HG03354 (cell line): ENCODE data around the gene FXYD2.
"Not testable (repeated sequence)": the region's sequence is repeated elsewhere in the genome, so short reads cannot be mapped to it uniquely, and the experiment has no call there.

Experiments
- ATAC-seq: cut with Tn5 transposase; IDR thresholded peaks from one replicate; pipeline ENCODE4 v1.9.1; 2021; ENCODE audit warnings: mild to moderate bottlenecking; ENCODE audit not compliant: unreplicated experiment, poor library complexity, severe bottlenecking

The FXYD2 gene

GRCh38 chr11:117824571-117825537 lies at the start of gene FXYD2:
FXYD2 (minus strand) TSS chr11:117824744; CDS start chr11:117824678, 66 bp downstream.
- ATAC-seq: no peak

- no peak for ATAC-seq
Measured at GRCh38 chr11:117873828-117874125, 49.2 kb upstream of the FXYD2 start.

DNA sequence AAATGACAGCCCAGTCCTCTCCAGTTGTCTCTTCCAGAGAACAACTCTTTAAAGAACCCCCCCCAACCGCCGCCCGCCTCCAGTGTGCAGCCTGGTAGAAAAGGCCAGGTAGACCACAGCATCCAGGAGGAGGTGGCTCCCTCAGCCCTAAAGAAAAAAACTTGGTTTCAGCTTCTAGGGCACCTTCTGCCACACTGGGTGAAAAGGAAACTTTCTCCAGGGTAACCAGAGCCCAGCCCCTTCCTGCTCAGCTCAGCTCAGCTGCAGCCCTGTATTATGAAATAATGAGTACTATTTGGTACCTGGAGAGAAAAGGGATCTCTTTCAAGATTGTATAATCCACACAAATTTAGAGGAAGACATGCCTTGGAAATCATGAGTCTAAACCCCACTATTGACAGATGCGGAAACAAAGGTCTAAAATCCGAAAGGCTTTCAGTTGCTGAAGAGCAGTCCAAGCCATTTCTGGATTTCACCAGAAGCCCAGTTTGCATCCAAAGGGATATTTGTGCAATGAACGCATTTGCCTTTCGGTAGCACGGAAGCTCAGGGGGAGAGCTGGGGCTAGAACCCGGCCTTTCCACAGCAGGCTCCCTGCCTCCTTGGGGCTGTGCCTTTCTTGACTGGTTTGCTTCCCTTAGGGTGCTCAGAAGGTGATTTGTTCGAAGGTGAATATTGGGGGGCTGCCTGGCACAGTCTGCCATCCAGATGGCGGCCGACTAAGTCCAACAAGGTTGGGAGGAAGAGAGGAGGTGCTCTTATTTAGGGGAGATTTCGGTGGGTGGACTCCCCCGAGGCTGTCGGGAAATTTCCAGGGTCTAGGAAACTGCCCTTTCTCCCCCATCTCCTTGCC lies 48.7 kb upstream of the FXYD2 start:
- no peak for ATAC-seq

DNA sequence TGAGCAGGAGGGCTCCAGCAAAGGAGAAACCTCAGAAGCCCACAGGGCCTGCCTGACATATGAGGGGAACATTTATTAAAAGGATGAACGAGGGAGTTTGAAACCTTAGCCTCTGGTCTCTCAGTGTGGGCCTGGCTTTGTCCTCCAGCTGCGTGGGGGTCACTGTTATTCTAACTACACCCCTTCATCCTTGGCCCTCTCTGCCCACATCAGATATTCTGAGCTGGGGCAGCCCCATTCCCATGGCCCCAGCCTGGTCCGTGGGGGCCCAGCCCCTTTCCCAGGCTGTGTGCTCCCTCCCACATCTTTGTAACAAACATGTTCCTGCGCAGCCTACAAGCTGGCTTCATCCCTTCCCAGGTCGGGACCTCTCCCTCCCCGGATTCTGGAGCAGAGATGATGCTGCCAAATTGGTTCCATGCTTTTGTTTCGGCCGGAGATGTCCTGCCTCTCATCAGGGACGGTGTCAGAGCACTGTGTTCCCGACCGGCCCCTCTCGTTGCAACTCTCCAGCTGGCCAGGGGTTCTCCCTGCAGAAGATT lies 47.9 kb upstream of the FXYD2 start:
- ATAC-seq: no peak

GRCh38 chr11:117871784-117872183 lies 47.2 kb upstream of the FXYD2 start:
- no peak for ATAC-seq

- ATAC-seq: no peak
Measured at GRCh38 chr11:117871160-117871559, 46.6 kb upstream of the FXYD2 start.

- ATAC-seq: no peak
Measured at GRCh38 chr11:117870103-117870952, 45.8 kb upstream of the FXYD2 start.

GRCh38 chr11:117869604-117870003 lies 45.1 kb upstream of the FXYD2 start:
- ATAC-seq: no peak

DNA sequence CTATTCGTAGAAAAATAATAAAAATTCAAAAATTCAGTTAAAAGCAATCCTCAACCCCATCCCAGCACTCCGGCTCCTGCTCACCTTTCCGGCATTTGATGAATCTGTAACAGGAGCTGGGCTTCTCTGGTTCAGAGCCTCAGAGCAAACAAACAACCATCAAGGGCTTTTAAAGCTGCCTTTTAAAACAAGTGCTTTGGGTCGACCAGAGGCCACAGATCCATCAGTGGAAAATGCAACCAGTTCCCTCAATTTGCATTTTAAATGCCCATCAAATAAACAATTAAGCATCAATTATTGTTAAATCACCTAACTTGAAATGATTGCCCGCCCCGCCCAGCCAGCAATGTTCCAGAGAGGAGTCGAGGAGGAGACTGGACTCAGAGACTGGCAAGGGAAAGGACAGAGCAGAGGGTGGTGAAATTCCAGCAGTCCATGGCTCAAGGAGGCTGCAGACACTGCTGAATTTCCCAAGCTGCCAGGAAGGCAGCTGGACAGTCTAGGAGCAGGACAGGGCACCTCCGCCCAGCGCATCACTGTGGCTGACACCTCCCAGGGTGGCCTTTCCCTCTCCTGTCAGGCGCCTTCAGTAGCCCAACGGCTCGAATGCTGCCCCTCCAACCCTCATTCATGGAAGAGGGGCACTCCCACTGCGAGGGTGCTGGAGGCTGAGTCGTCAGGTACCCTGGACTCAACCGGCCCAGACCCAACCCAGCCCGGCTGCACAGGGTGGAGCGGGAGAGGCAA lies 44.4 kb upstream of the FXYD2 start:
- ATAC-seq: no peak

- ATAC-seq: no peak
Measured at GRCh38 chr11:117868088-117868487, 43.5 kb upstream of the FXYD2 start.

DNA sequence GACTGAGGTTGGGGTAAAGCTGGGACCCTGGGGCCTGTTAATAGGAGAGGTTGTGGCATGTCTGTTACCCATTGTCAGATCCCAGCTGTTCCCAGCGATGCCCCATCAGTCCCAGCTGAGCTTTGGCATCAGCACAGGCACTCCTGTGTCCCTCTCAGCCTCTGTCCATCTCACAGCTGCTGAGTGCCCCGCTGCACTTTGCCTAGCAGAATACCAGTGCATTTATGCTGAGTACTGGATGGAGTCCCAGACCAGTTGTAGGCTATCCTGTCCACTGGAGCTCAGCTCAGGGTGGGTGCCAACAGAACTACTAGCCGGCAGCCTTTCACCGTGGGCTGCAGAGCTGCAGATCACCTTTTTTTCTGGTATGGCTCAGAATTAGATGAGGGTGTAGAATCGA lies 42.0 kb upstream of the FXYD2 start:
- ATAC-seq: no peak

- not testable (repeated sequence) for ATAC-seq
Measured at GRCh38 chr11:117865546-117865945, 41.0 kb upstream of the FXYD2 start.

DNA sequence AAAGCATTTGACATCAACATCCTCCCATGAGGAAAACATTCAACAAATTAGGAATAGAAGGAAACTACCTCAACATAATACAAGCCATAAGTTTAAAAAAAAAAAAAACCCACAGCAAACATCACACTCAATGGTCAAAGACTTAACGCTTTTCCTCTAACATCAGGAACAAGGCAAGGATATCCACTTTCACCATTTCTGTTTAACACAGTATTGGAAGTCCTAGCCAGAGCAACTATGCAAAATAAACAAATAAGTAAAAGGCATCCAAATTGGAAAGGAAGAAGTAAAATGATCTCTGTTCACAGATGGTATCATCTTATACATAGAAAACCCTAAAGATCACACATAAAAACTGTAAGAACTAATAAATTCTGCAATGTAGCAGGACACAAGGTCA lies 38.8 kb upstream of the FXYD2 start:
- ATAC-seq: no peak

DNA sequence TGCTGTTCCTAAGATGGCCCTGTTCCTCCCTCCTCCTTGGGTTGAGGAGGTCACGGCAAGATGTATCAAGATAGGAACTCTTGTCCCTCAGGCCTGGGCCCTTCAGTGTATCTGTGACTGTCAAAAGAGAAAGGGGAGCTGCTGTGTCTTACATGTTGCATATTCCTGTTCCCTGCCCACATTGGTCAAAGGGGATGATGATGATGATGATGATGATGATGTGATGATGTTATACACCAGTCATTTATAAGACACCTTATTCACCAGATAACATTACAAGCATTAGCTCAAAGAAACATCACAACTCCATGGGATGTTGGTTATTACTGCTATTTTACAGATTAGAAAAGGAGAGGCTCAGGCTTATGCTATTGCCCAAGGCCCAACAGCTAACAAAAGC lies 38.2 kb upstream of the FXYD2 start:
- no peak for ATAC-seq

- no peak for ATAC-seq
Measured at GRCh38 chr11:117862019-117862725, 37.6 kb upstream of the FXYD2 start.

GRCh38 chr11:117861151-117862018 lies 36.8 kb upstream of the FXYD2 start:
- no peak for ATAC-seq

GRCh38 chr11:117860139-117860538 lies 35.6 kb upstream of the FXYD2 start:
- no peak for ATAC-seq
